ENCODE measurements around the gene DSCAM. TPM values are rescaled to one million over a fixed set of nuclear protein-coding genes. Genes with fewer than 3 reads are reported as not detected.

The DSCAM gene
- total and polyA plus RNA-seq, 2 donors (not counting 3 experiments of a cell fraction or from before 2014, with no cell fraction given): not detected

DNA sequence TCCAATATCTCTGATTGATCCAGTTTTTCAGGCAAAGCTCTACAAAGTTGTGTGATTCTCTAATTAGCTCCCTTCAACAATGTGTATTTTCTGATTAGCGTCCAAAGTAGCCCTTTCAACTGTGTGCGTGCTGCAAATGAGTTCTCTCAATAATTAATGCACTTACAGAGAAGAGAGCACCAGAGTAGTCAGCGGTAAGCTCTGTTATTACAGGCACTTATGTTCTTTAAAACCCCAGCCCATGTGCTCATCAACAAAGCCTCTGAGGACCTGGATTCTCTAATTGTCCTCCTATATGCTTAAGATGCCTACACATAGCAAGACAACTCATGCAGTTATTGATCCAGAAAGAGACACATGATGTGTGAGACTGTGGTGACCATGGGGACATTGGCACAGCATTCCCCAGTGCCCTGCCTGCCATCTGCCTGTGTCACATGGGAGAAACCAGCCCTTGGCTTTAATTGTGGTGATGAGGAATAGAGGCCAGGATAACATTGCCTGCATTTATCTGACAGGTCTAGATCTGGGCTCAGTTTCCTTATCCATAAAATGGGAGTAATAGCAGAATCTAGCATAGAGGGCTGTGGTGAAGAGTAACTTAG is 828.0 kb downstream of the DSCAM start:
- Histone ChIP-seq H3K27ac (ENCODE audit: insufficient read depth, low read depth, low read length) (no peak overlapping the region), H3K79me2 (ENCODE audit: control insufficient read depth, insufficient read depth, low read length) (no peaks in the 10 kb centered on the region), H3K4me1 (ENCODE audit: control insufficient read depth, extremely low read depth, insufficient read depth, low read length) (no peaks in the 10 kb centered on the region), H3K27me3 (ENCODE audit: control insufficient read depth in 2 of 2, insufficient read depth in 2 of 2, low read length in 2 of 2) (no peaks in the 10 kb centered on the region), H3K9ac (replicated peaks; ENCODE audit: extremely low read depth, insufficient read depth, low read length) (no peak overlapping the region), H2AFZ (ENCODE audit: low read depth, low read length) (no peak overlapping the region), H3K4me2 (ENCODE audit: insufficient read depth, low read length) (no peak overlapping the region), H3K9me1 (replicated peaks; ENCODE audit: control insufficient read depth, extremely low read depth, insufficient read depth, low read length) (no peaks in the 10 kb centered on the region), H4K20me1 (replicated peaks; ENCODE audit: control insufficient read depth, extremely low read depth, insufficient read depth, low read length) (no peaks in the 10 kb centered on the region), H3K4me3 (replicated peaks in 1 of 3; ENCODE audit: insufficient read depth in 1 of 3, low read depth in 1 of 3, low read length in 3 of 3) (no peak overlapping the region), H3K36me3 (ENCODE audit: control insufficient read depth in 2 of 2, extremely low read depth in 1 of 2, insufficient read depth in 2 of 2, low read length in 2 of 2) (no peaks in the 10 kb centered on the region), H3K9me3 (replicated peaks; ENCODE audit: control insufficient read depth, insufficient read depth, low read length) (peaks cover 10% of the 10 kb centered on the region)
- dilution Hi-C loops (cut with MboI; ENCODE audit: extremely low pct_ligation_motif_present, low sequenced_read_pairs) (no loop called here), intact Hi-C loops (cut with micrococcal nuclease) (no loop called here)
- DNase-seq (ENCODE audit: low read depth, low spot score): no peak
- no peak for FAIRE-seq
- no TSS peak for BruUV-seq (replicated peaks)
- no peak for TF ChIP-seq MYC (IDR thresholded peaks at IDR 0.05; ENCODE audit: low read depth, low read length)
- TF ChIP-seq, protein P1, sequence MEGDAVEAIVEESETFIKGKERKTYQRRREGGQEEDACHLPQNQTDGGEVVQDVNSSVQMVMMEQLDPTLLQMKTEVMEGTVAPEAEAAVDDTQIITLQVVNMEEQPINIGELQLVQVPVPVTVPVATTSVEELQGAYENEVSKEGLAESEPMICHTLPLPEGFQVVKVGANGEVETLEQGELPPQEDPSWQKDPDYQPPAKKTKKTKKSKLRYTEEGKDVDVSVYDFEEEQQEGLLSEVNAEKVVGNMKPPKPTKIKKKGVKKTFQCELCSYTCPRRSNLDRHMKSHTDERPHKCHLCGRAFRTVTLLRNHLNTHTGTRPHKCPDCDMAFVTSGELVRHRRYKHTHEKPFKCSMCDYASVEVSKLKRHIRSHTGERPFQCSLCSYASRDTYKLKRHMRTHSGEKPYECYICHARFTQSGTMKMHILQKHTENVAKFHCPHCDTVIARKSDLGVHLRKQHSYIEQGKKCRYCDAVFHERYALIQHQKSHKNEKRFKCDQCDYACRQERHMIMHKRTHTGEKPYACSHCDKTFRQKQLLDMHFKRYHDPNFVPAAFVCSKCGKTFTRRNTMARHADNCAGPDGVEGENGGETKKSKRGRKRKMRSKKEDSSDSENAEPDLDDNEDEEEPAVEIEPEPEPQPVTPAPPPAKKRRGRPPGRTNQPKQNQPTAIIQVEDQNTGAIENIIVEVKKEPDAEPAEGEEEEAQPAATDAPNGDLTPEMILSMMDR (IDR thresholded peaks at IDR 0.05; ENCODE audit: extremely low read depth in 1 of 2, insufficient read depth in 1 of 2, low read depth in 1 of 2, low read length in 2 of 2): no peak
- no peak for TF ChIP-seq GATA2 (IDR thresholded peaks at IDR 0.05; ENCODE audit: insufficient read depth, insufficient read length, low read depth, low read length)
- no peak for TF ChIP-seq FOS (IDR thresholded peaks at IDR 0.05; ENCODE audit: borderline replicate concordance, insufficient read depth, low read length)
- no peak for TF ChIP-seq POLR2AphosphoS5 (IDR thresholded peaks at IDR 0.05; ENCODE audit: insufficient read depth, low read depth, low read length)
- TF ChIP-seq POLR2A (IDR thresholded peaks at IDR 0.05; ENCODE audit: low read depth, low read length): no peak
- no peak for TF ChIP-seq JUN (IDR thresholded peaks at IDR 0.05; ENCODE audit: borderline replicate concordance, insufficient read depth, insufficient read length, low read depth)
- TF ChIP-seq, protein P2, sequence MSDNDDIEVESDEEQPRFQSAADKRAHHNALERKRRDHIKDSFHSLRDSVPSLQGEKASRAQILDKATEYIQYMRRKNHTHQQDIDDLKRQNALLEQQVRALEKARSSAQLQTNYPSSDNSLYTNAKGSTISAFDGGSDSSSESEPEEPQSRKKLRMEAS (IDR thresholded peaks at IDR 0.05; ENCODE audit: insufficient read depth, insufficient read length): no peak
- TF ChIP-seq EZH2 (IDR thresholded peaks at IDR 0.05; ENCODE audit: borderline replicate concordance, low read depth, low read length, severe bottlenecking): no peak
- ChIA-PET CTCF (no interaction called here), POLR2A (no interaction called here)
